Measurements from ENCODE around the gene STAP2.
"Not testable (repeated sequence)": the region's sequence is repeated elsewhere in the genome, so short reads cannot be mapped to it uniquely, and the experiment has no call there.

The STAP2 gene

DNA sequence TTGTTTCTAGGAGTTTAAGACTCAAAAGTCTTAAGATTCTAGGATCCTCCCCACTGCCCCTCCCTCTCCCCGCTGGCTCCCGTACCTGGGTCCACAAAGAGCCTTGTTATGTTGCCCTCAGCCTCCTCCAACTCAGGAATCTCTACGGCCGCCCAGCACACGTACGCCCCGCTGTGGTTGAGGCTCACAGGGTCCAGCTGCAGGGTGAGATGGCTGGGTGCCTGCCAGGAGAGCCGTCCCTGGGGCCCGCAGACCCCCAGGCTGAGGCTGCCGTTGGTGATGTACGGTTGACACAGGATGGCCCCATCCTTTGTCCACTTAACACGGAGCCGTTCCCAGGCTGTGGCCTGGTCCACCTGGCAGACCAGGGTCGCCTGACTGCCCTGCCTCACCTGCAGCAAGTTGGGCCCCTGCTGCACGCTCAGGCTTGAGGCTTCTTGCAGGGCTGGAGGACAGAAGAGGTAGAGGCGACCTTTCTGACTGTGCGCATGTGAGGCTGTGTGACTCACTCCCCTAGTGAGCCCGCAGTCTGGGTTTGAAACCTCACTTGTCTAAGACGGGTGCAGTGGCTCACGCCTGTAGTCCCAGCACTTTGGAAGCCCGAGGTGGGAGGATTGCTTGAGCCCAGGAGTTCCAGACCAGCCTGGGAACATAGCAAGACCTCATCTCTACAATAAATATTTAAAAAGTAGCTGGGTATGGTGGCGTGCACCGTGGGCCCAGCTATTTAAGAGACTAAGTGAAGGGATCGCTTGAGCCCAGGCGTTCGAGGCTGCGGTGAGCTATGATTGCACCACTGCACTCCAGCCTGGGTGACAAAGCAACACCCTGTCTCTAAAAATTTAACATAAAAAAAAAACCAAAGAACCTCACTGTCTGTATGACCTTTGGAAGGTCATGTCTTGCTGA, 40.5 kb downstream of the STAP2 start:
- no peak for DNase-seq

- DNase-seq: peak; percentile 60
Observed at GRCh38 chr19:4295972-4296771, 42.5 kb downstream of the STAP2 start.

GRCh38 chr19:4294389-4294788, 44.2 kb downstream of the STAP2 start:
- DNase-seq: no peak

DNA sequence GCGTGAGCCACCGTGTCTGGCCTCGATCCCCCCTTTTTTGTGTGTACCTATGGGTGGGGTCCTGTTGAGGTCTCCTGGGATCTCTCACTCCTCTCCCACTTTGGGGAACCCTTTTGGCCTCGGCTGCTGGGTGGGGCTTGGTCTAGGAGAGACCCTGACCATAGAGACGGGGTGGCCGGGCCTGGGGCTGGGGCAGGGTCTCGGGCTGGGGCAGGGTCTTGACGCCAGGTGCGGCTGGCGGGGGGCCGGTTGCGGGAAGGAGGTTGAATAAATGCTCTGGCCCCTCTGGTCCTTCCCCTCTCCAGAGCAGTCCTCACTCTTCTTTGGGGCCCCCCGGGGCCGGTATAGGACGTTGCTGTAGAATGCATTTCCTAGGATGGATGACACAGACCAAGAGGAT, 46.1 kb downstream of the STAP2 start:
- DNase-seq: no peak

DNA sequence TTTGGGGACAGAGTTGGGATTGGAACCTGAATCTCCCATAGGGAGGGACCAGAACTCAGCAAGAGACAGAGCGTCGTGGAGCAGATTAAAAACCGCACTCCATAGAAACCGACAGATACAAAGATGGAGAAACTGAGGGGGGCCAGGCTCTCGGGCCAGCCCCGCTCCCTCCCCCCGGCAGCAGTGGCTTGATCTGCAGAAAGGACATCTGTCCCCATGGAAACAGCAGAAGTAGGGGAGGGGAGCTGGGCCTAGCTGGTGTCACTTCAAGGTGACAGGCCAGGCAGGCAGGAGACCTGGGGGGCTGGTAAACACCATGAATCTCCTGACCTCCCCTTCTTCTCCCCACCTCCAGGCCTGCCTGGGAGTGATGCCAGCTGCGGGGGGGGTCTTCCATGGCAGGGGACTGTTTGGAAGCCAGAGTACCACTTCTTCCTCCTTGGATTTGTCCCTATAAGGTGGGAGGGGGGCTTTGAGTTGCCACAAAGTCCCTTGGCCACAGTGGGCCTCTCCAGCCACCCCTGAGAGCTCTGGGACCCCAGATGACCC, 47.4 kb downstream of the STAP2 start:
- no peak for DNase-seq

DNA sequence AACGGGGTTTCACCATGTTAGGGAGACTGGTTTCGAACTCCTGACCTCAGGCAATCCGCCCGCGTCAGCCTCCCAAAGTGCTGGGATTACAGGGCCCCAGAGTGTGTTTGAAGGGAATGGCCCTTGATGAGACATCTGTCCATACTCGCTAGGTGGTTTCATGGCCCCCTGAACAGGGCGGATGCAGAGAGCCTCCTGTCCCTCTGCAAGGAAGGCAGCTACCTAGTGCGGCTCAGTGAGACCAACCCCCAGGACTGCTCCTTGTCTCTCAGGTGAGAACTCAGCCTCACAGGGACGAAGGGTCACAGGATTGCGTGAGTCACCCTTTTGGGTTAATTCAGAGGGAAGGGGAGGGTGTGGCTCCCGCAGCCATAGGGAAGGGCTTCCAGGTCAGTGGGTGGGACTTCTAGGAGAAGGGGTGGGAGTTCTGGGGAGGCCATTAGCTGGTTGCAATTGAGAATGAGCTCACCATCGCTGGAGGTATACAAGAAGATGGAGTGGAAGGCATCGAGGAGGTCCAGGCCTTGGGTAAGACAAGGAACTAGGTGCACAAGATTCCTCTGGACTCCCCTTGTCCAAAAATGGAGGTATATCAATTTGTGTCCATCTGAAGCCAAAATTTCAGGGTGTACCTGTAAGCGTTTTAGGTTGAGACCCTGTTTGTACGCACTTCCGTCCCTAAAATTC, 50.4 kb downstream of the STAP2 start:
- no peak for DNase-seq

- DNase-seq: not testable (repeated sequence)
Observed at GRCh38 chr19:4286141-4286540, 52.5 kb downstream of the STAP2 start.

DNA sequence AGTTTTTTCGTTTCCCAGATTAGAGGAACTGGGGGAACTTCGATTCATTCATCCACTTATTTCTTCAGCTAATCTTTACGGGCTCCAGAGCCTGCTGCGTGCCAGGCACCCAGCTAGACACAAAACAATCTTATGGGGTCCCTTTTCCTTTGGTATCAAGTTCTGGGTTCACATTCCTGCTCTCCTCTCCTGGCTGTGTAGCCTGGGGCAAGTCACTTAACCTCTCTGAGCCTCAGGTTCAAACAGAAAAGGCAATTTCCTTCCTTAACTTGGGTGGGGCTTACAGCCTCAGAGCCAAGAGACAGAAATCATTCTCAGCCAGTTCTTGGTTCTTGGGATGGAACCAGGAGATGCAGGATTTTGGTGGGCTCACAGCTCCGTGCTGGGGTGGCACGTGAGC, 53.7 kb downstream of the STAP2 start:
- no peak for DNase-seq

DNA sequence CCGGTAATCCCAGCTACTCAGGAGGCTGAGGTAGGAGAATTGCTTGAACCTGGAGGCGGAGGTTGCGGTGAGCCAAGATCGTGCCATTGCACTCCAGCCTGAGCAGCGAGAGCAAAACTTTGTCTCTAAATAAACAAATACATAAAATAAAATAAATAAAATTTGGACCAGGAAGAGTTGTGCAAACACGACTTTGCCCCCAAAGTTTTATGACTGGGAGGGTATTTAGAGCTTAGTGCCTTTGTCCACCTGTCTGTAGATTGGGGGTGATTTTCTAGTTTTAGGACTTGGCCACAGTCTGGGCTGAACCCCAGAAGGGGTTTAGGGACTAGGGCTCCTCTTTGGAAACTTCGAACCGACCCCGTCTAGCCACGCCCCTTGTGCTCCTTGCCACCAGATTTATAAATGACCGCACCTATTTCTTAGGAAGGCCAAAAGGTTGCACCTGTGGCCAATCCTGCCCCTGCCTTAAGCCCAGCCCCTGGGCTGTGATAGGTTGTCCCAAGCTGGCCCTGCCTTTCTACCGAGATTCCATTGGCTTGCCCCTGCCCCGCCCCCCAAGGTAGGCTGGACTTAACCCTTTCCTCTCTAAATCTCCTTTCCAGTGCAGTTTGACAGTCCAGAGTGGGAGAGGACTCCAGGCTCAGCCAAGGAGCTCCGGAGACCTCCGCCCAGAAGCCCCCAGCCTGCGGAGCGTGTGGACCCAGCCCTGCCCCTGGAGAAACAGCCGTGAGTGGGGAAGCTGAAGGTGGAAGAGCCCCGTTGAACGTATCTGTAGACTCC, 54.3 kb downstream of the STAP2 start:
- DNase-seq: no peak

DNA sequence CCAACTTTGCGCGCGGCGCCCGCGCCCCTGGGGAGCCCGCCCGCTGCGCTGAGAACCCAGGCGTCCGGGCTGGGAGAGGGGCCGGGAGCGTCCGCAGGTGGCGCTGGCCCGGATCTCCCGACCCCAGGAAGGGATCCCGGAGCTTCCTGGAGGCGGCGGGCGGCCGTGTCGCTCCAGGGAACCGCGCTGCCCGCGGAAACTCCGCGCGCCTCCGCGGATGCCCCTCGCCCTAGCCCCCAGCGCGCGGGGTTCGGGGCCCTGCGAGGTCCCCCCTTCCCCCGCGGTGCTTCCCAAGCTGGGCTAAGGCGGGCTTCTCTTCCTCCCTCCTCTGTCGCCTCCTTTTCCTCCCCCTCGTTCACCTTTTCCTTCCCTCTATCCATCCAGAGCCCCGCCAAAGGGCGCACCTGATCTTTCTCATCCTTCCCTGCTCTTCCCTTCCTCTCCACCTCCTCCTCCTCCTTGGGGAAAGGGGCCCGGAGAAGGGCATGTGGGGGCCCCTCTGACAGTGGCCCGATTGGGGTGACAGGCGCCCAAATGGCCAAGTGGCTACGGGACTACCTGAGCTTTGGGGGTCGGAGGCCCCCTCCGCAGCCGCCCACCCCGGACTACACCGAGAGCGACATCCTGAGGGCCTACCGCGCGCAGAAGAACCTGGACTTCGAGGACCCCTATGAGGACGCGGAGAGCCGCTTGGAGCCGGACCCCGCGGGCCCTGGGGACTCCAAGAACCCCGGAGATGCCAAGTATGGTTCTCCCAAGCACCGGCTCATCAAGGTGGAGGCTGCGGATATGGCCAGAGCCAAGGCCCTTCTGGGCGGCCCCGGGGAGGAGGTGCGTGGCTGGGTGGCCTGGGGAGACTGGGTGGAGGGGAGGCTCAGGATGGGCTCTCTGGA, 58.9 kb downstream of the STAP2 start:
- DNase-seq: no peak

DNA sequence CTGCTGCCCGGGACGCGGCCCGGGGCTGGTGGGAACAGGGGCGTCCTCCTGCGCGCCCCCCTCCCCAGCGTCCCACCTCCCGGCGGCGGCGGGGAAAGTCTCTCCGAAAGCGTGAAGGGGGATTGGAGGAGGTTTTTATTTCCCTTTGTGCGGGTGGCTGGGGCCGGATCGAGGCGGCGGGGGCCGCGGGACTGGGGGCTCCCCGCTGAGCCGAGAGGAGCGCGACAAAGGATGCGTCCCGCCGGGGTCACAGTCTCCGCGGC, 59.4 kb downstream of the STAP2 start:
- no peak for DNase-seq

DNA sequence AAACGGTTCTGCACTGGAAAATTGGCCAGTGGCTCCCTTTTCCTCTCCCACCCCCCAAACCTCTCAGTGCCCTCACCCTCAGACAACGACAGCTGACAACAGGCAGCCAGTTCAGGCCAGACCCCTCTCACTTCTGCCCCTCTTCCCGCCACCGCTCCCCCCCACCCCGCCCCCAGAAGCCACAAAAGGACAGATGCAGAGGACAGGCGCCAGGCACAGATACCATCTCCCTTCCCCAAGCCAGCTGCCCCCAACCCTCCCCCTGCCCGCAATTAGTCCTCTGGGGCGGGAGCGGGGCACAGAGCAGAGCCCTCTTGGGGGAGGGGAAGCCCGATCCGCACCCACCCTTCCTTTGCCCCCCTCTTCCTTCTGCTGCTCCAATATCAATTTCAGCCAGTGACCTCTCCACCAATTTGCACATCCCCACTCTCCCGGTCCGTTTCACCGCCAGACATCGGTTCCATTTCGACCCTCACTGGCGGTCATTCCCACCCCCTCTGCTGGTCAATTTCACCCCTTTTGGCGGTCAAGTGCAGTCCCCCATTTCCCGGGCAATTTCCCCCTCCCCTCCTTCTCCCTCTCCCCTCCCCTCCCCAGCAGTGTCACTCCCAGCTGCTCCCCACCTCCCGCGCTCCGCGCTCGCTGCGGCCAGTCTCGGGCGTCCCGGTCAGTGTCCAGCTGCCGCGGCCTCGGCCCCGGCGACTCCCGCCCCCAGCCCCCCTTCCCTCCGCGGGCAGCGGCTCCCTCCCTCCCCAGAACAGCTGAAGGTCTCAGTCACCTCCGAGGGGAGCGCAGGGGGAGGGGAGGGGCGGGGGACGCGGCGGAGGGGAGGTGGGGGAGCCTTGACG, 60.0 kb downstream of the STAP2 start, which contains the start of gene SHD:
Gene SHD (plus strand): TSS at position 848 of the 848 bp plus-strand sequence. CDS start 798 bp downstream, outside the sequence.
- peak; percentile 69 for DNase-seq

DNA sequence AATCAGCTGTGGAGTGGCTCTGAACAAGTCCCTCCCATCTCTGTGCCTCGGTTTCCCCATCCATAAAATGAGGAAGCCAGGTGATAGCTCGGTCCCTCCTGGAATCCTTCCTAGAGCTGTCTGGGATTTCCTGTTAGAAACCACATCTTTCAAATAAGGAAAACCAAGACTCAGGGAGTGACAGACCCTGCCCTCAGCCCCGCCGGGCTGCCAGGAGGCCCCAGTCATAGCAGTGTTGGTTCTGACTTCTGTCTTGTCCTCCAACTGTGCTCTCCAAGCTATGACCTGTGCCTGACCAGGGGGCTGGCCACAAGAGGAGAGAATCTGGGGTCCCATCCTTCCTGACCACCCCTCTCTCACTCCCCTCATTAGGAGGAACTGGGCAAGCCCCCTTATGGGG, 60.6 kb downstream of the STAP2 start:
- DNase-seq: no peak

- DNase-seq: no peak
Observed at GRCh38 chr19:4277191-4277696, 61.4 kb downstream of the STAP2 start.

DNA sequence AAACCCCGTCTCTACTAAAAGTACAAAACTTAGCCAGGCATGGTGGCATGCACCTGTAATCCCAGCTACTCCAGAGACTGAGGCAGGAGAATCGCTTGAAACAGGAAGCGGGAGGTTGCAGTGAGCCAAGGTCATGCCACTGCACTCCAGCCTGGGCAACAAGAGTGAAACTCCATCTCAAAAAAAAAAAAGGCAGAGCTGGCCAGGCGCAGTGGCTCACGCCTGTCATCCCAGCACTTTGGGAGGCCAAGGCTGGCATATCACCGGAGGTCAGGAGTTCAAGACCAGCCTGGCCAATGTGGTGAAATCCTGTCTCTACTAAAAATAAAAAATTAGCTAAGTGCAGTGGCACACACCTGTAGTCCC, 64.3 kb downstream of the STAP2 start:
- DNase-seq: not testable (repeated sequence)
